ENCODE measurements around the gene LRRC23. TPM values are rescaled to one million over a fixed set of nuclear protein-coding genes. Genes with fewer than 3 reads are reported as not detected.
"Not testable (repeated sequence)": the region's sequence is repeated elsewhere in the genome, so short reads cannot be mapped to it uniquely, and the experiment has no call there.

The LRRC23 gene
- total RNA-seq, 1 experiment from 2014 or later, result 5.1 TPM

GRCh38 chr12:6861391-6861790 is 43.2 kb upstream of the LRRC23 start:
- intact Hi-C loops (cut with micrococcal nuclease), result no loop called here

DNA sequence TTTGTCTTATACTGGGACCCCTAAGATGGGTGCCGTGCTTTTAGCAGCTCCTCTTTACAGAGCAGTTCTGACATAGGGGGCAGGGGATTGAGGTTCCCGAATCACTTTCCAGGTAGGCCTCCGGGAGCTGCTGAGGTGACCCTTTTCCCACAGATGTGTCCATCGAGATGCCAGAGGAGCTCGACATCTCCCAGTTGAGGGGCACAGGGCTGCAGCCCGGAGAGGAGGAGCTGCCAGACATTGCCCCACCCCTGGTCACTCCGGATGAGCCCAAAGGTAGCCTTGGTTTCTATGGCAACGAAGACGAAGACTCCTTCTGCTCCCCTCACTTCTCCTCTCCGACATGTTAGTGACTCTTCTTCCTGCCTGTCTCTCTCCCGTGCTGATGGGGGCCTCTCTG is 41.6 kb upstream of the LRRC23 start:
- ChIA-PET CTCF (no interaction called here), POLR2A (ENCODE audit: unreplicated experiment) (no interaction called here)
- H3K36me3 ChIP-seq (ENCODE audit: low read depth, low read length), result peaks cover 16% of the 10 kb centered on the region
- H3K9me2 ChIP-seq (replicated peaks; ENCODE audit: low read length), result no peaks in the 10 kb centered on the region
- intact Hi-C loops (cut with micrococcal nuclease), result no loop called here
- TF ChIP-seq, protein P1, sequence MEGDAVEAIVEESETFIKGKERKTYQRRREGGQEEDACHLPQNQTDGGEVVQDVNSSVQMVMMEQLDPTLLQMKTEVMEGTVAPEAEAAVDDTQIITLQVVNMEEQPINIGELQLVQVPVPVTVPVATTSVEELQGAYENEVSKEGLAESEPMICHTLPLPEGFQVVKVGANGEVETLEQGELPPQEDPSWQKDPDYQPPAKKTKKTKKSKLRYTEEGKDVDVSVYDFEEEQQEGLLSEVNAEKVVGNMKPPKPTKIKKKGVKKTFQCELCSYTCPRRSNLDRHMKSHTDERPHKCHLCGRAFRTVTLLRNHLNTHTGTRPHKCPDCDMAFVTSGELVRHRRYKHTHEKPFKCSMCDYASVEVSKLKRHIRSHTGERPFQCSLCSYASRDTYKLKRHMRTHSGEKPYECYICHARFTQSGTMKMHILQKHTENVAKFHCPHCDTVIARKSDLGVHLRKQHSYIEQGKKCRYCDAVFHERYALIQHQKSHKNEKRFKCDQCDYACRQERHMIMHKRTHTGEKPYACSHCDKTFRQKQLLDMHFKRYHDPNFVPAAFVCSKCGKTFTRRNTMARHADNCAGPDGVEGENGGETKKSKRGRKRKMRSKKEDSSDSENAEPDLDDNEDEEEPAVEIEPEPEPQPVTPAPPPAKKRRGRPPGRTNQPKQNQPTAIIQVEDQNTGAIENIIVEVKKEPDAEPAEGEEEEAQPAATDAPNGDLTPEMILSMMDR (conservative IDR thresholded peaks at IDR 0.05; ENCODE audit: low read depth, low read length), result no peak
- TF ChIP-seq EZH2phosphoT487 (IDR thresholded peaks at IDR 0.05; ENCODE audit: borderline replicate concordance, low read length) (no peak), EZH2 (IDR thresholded peaks at IDR 0.05; ENCODE audit: low read length, unreplicated experiment) (no peak)
- H4K20me1 ChIP-seq (ENCODE audit: low read length), result peaks cover under 1% of the 10 kb centered on the region
- H3K79me2 ChIP-seq (ENCODE audit: low read length), result peaks cover 7% of the 10 kb centered on the region
- no peak overlapping the region for H3K4me2 ChIP-seq (ENCODE audit: low read length)
- H3K4me1 ChIP-seq (ENCODE audit: insufficient read depth, low read length), result peaks cover 8% of the 10 kb centered on the region; the same call in 1 of the 2 replicates
- H3K27me3 ChIP-seq (ENCODE audit: low read length), result no peaks in the 10 kb centered on the region
- no peak overlapping the region for H3K9ac ChIP-seq (ENCODE audit: low read length)
- no peak overlapping the region for H3K27ac ChIP-seq (ENCODE audit: low read length)
- no TSS peak for BruUV-seq (replicated peaks)
- DNase-seq, result no peak
- no peaks in the 10 kb centered on the region for H3F3A ChIP-seq (ENCODE audit: low read length, unreplicated experiment)
- no peak overlapping the region for H2AFZ ChIP-seq (ENCODE audit: low read length)
- no peaks in the 10 kb centered on the region for H3K9me3 ChIP-seq (ENCODE audit: low read length)
- no peak for ATAC-seq
- H3K4me3 ChIP-seq (ENCODE audit: low read length), result no peak overlapping the region

More at GRCh38 chr12:6861391-6861790, 43.2 kb upstream of the LRRC23 start:
- no TSS peak for BruUV-seq (replicated peaks)
- Histone ChIP-seq H3K27me3 (ENCODE audit: low read length) (no peaks in the 10 kb centered on the region), H3F3A (ENCODE audit: low read length, unreplicated experiment) (no peaks in the 10 kb centered on the region), H3K79me2 (ENCODE audit: low read length) (no peaks in the 10 kb centered on the region), H2AFZ (ENCODE audit: low read length) (no peak overlapping the region), H3K4me1 (ENCODE audit: insufficient read depth, low read length) (peaks cover under 1% of the 10 kb centered on the region; the same call in 1 of the 2 replicates), H3K4me3 (ENCODE audit: low read length) (no peak overlapping the region), H3K4me2 (ENCODE audit: low read length) (no peak overlapping the region), H3K36me3 (ENCODE audit: low read depth, low read length) (peaks cover 30% of the 10 kb centered on the region), H3K9ac (ENCODE audit: low read length) (no peak overlapping the region), H3K9me3 (ENCODE audit: low read length) (no peaks in the 10 kb centered on the region), H3K27ac (ENCODE audit: low read length) (no peak overlapping the region), H4K20me1 (ENCODE audit: low read length) (no peaks in the 10 kb centered on the region), H3K9me2 (replicated peaks; ENCODE audit: low read length) (no peaks in the 10 kb centered on the region)
- ChIA-PET POLR2A (ENCODE audit: unreplicated experiment) (no interaction called here), CTCF (interaction anchor here (0.6 kb wide), 1 partner anchor 11 kb away, joined by 5 read pairs; no protein-coding TSS in a partner anchor)
- DNase-seq, result no peak
- no peak for ATAC-seq
- TF ChIP-seq, protein P1 (conservative IDR thresholded peaks at IDR 0.05; ENCODE audit: low read depth, low read length), result no peak
- TF ChIP-seq EZH2phosphoT487 (IDR thresholded peaks at IDR 0.05; ENCODE audit: borderline replicate concordance, low read length) (no peak), EZH2 (IDR thresholded peaks at IDR 0.05; ENCODE audit: low read length, unreplicated experiment) (no peak)

DNA sequence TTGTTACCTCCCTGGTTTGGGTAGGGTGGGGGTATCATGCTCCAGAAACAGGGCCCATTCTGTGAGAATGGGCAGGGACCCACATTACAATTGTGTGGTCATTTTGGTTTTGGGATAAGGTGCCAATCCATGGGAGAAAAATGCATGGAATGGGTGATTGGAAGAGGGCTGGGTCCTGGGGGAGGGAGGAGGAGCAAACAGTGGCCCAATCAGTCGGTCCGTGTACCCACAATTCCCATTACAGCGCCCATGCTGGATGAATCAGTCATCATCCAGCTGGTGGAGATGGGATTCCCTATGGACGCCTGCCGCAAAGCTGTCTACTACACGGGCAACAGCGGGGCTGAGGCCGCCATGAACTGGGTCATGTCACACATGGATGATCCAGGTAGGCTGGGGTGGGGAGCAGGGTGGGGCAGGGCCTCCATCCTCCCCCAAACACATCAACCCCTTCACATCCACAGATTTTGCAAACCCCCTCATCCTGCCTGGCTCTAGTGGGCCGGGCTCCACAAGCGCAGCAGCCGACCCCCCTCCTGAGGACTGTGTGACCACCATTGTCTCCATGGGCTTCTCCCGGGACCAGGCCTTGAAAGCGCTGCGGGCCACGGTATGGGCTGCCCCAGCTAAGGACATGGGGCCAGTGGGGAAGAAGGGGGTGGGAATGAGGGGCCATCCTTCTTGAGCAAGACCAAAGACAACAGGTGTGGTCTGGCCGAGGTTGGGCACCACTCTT is 40.9 kb upstream of the LRRC23 start:
- H3K79me2 ChIP-seq (ENCODE audit: low read length), result peaks cover 15% of the 10 kb centered on the region
- no peak overlapping the region for H3K4me3 ChIP-seq (ENCODE audit: low read length)
- H3F3A ChIP-seq (ENCODE audit: low read length, unreplicated experiment), result no peaks in the 10 kb centered on the region
- H3K27ac ChIP-seq (ENCODE audit: low read length), result no peak overlapping the region
- peaks cover 8% of the 10 kb centered on the region for H4K20me1 ChIP-seq (ENCODE audit: low read length)
- TF ChIP-seq EZH2 (IDR thresholded peaks at IDR 0.05; ENCODE audit: low read length, unreplicated experiment) (no peak), EZH2phosphoT487 (IDR thresholded peaks at IDR 0.05; ENCODE audit: borderline replicate concordance, low read length) (no peak)
- TF ChIP-seq, protein P1 (conservative IDR thresholded peaks at IDR 0.05; ENCODE audit: low read depth, low read length), result no peak
- no TSS peak for BruUV-seq (replicated peaks)
- H3K36me3 ChIP-seq (ENCODE audit: low read depth, low read length), result peaks cover 15% of the 10 kb centered on the region
- intact Hi-C loops (cut with micrococcal nuclease), result no loop called here
- DNase-seq (no peak), ATAC-seq (no peak)
- CTCF ChIA-PET, result no interaction called here
- H3K9ac ChIP-seq (ENCODE audit: low read length), result no peak overlapping the region
- H2AFZ ChIP-seq (ENCODE audit: low read length), result no peak overlapping the region
- H3K4me1 ChIP-seq (ENCODE audit: insufficient read depth, low read length), result peaks cover 9% of the 10 kb centered on the region
- POLR2A ChIA-PET (ENCODE audit: unreplicated experiment), result no interaction called here
- H3K27me3 ChIP-seq (ENCODE audit: low read length), result no peaks in the 10 kb centered on the region
- no peaks in the 10 kb centered on the region for H3K9me3 ChIP-seq (ENCODE audit: low read length)
- no peaks in the 10 kb centered on the region for H3K9me2 ChIP-seq (replicated peaks; ENCODE audit: low read length)
- H3K4me2 ChIP-seq (ENCODE audit: low read length), result no peak overlapping the region

- peaks cover 21% of the 10 kb centered on the region for H4K20me1 ChIP-seq (ENCODE audit: low read length)
- H3K27ac ChIP-seq (ENCODE audit: low read length); CTCF ChIA-PET; H3F3A ChIP-seq (ENCODE audit: low read length, unreplicated experiment); H3K9ac ChIP-seq (ENCODE audit: low read length); POLR2A ChIA-PET (ENCODE audit: unreplicated experiment); H3K9me2 ChIP-seq (replicated peaks; ENCODE audit: low read length); H3K9me3 ChIP-seq (ENCODE audit: low read length); BruUV-seq (replicated peaks); ATAC-seq; H2AFZ ChIP-seq (ENCODE audit: low read length); H3K27me3 ChIP-seq (ENCODE audit: low read length); H3K4me2 ChIP-seq (ENCODE audit: low read length); DNase-seq; H3K4me3 ChIP-seq (ENCODE audit: low read length): not testable (repeated sequence)
- H3K79me2 ChIP-seq (ENCODE audit: low read length), result peaks cover 28% of the 10 kb centered on the region
- peaks cover 22% of the 10 kb centered on the region for H3K4me1 ChIP-seq (ENCODE audit: insufficient read depth, low read length)
- intact Hi-C loops (cut with micrococcal nuclease), result loop anchor here (5.0 kb wide), 1 partner anchor 62 kb away; the partner anchor contains the start of gene ATN1
- peaks cover 27% of the 10 kb centered on the region for H3K36me3 ChIP-seq (ENCODE audit: low read depth, low read length)
Measured at GRCh38 chr12:6865307-6865706, 39.3 kb upstream of the LRRC23 start.

All from PC-3 (cell line).